GM19351 (cell line): ENCODE data around the gene ARIH2.

Experiments
- ATAC-seq: cut with Tn5 transposase; IDR thresholded peaks from one replicate; pipeline ENCODE4 v1.9.1; 2021; ENCODE audit warnings: mild to moderate bottlenecking, moderate library complexity; ENCODE audit not compliant: unreplicated experiment

The ARIH2 gene

DNA sequence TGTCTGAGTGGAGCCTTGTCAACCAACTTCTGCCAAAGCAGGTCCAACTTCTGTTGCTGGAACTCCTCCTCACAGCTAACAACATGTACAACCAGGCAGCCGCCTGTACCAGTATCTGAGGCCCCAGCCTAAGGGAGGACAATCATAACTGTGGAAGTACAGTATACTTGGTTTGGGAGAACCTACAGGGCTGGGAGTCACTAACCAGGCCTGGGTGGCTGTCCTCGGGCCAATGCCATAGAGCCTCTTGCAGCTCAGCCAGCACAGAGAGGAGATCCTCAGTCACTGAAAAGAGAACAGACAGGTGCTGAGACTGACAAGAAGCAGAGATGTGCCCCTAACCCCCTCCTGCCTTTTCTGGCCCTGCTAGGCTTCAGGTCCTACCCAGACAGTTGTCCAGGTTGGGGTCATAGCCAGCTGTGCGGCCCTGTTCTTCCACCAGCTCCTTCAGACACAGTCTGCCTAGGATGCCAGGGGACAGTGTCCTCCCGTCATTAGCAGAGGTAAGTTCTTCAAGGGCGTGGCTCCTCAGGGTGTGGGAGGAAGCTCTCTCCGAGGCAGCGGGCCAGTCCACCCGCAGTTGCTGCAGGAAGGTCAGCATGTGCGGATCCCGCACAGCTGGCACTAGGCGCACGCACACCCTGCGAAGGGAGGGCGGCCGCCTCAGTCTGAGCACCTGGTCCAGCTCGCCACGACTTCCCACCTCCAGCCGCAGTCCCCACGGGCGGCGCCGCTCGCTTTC is 98.8 kb downstream of the ARIH2 start:
- no peak for ATAC-seq

DNA sequence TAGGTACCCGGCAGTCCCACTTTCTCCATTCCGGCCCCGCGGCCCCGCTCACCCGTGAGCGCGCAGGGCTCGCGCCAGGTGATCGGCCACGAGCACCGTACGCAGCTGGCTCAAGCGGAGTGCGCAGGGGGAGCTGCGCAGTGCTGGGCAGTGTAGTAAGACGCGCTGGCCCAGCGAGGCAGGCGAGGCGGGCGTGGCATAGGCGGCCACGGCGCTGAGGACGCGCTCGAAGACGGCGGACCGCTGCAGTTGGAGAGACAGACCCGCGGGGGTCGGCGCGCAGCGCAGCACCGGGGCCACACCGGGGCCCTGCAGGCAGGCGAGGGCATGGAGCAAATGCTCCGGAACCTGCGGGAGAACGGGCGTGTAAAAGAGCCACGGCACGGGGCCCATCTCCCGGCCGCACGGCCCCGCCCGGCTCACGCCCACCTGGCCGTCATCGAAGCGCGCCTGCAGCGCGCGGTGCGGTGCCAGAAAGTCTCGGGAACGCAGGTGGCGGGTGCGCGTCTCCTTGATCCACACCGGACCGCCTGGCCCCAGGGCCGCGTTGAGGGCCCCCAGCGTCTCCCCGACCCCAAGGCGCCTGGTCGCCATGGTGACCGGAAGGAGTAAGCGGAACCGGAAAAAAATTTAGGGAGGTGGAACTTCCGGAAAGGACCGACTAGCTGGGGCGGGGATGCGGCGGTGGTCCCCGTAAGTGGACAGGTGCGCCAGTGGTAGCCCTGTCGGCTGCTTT is 99.5 kb downstream of the ARIH2 start, which contains the start of gene DALRD3:
Gene DALRD3, minus strand, starts transcription at position 610 of the 736 bp plus-strand sequence. Its CDS starts 16 bp downstream, at position 594.
- no peak for ATAC-seq

DNA sequence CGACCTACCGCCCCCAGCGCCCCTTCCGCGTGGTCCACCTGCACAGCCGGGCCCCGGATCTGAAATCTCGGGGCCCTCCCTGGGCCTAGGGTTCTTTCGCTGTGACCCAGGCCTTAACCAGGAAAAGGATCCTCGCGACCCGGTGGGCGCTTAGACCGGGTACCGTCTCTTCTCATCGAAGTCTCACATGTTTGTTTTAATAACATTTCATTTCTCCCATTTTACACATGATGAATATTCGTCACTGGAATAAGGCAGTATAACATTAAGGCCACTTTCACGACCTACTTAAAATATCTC is 100.0 kb downstream of the ARIH2 start:
- ATAC-seq, result no peak

DNA sequence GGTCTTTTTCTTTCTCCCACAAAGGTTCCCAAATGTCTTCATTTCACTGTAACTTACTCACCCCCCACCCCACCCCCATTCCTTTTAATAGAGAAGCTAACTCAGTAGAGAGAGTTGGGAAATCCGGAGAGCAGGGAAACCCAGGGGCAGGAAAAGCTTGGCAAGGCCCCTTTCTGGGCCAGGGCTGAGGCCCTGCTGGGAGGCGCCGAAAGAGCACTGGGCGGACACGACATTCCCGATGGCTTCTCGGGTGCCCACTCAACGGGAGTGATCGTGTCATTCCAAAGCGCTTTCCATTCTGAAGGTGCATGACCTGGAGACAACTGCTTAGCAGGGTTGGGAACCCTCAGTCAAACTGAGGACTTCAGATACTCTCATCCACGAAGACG is 101.3 kb downstream of the ARIH2 start:
- no peak for ATAC-seq

DNA sequence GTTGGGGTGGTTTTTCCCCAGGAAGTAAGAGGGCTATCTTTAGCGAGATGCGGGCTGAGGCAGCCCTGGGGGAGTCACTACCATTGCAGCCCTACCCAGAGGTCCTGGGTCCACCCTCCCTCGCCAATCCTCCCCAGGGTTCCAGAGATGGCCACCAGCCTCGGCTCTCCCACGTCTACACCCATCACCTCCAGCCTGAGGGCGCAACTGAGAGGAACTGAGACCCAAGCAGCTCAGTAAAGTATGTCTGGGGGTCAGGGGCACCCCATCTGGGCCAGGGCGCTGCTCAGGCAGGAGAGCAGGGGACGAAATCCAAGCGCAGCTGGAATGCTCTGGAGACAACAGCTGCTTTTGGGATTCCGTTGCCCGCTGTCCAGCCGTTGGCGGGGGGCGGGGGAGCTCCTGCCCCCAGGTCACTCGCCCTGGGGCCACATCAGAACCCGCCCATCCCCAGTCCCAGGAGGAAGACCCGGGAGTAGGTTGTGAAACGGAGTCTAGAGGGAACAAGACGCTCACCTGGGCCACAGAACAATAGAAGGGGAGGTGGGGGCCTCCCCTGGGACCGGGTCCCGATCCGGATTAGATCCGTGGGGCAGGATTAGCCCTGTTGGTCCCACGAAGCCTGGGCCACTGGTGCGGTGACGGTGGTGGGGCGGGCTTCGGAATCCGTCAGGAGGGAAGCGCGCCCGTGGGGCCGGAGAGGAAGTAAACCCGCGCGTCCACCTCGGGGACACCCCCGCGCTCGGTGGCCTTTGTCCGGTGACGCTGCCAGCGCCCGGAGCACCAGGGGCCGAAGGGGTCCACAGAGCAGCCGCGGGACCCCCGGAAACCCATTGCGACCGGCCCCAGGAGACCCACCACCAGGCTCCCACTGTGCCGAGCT is 101.9 kb downstream of the ARIH2 start:
- ATAC-seq, result no peak

DNA sequence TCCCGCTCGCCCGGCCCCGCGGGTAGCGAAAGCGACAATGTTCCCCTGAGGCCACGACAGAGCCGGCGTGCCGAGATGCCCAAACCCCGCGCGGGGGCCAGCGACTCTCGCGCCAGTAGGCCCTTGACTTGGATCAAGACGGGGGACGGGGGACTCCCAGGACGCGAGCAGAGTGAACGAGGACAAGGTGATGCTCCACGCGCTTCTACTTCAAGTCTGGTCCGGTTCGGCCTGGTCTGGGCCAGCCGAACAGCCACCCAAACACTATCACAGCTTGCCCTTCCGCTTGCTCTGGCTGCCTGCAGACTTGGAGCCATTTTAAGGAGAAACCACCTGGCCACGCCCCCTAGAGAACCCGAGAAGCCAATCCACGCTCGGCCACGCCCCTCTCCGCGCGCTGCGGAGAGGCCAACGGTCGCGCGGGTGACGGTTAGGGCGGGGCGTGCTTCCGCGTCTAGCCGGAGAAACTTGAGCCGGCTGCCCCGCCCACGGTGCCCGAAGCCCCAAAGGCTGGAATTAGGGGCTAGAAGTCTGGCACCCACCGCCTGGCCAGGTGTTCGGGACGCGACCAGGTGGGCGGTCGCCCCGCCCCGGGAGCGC is 102.7 kb downstream of the ARIH2 start:
- peak; percentile 37 for ATAC-seq

DNA sequence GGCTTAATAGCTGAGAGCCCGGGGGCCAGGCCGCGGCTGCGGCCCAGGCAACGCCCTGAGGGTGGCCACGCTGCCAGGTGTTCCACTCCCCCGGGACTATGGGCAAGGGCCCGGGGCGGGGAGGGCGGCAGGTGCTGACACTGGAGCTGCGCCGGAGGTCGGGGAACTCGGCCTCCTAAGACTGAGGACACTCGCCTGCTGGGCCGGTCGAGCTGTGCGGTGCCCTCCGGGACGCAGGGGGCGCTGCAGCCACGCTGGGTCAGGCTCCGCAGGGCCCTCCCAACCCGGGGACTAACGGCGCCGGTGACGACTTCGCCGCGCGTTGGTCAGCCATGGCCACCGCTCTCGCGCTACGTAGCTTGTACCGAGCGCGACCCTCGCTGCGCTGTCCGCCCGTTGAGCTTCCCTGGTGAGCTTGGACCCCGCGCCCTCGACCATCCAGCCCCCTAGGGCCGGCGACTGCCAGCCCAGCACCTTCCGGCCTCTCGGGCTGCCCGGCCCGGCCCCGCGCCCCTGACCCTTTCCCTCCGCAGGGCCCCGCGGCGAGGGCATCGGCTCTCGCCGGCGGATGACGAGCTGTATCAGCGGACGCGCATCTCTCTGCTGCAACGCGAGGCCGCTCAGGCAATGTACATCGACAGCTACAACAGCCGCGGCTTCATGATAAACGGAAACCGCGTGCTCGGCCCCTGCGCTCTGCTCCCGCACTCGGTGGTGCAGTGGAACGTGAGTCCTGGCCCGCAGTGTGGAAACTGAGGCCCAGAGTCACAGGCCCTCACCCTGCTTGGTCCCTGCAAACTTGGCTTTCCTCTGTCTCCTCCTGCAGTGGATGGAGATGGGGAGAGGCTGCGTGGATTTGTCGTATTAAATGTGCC is 103.4 kb downstream of the ARIH2 start, which contains the start of gene NDUFAF3:
Gene NDUFAF3, plus strand, starts transcription at position 309 of the 875 bp plus-strand sequence. Its CDS starts 24 bp downstream, at position 333.
- peak; percentile 50 for ATAC-seq

DNA sequence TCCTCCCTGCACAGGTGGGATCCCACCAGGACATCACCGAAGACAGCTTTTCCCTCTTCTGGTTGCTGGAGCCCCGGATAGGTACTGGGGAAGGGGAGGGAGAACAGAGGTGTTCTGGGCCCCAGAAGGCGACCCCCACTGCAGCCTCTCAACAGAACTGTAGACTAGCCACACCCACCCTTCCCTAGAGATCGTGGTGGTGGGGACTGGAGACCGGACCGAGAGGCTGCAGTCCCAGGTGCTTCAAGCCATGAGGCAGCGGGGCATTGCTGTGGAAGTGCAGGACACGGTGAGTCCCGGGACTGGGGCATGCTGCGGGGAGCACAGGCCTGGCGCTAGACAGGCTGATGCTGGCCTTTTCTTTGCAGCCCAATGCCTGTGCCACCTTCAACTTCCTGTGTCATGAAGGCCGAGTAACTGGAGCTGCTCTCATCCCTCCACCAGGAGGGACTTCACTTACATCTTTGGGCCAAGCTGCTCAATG is 104.1 kb downstream of the ARIH2 start:
- ATAC-seq, result no peak

DNA sequence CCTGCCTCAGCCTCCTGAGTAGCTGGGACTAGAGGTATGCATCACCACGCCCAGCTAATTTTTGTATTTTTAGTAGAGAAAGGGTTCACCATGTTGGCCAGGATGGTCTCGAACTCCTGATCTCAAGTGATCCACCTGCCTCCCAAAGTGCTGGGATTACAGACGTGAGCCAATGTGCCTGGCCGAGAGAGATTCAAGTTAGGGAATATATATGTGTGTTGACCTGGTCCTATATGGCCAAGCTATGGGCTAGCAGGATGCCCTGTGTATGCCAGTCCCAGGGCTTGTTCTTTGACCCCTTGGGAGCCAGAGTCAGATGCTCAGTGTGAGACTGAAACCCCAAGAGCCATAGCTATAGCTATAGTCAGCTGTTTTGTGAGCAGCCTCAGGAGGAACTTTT is 105.1 kb downstream of the ARIH2 start:
- no peak for ATAC-seq

DNA sequence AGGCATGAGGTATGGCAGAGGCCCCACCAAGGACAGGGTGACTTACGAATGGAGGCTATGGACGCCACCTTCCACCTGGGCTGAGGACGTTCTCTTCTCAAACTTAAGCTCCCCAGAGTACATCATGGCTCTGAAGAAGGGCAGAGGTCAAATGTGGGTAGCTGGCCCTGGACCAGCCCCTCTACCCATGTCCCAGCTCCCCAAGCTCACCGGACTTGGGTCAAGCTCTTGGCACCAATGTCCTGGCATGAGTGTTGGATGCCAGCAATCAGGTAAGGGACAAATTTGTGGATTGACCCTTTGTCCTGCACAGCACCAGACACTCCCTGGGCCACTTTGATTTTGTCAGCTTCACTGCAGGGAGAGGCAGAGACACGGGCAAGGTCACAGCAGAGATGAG is 105.8 kb downstream of the ARIH2 start:
- ATAC-seq, result no peak

DNA sequence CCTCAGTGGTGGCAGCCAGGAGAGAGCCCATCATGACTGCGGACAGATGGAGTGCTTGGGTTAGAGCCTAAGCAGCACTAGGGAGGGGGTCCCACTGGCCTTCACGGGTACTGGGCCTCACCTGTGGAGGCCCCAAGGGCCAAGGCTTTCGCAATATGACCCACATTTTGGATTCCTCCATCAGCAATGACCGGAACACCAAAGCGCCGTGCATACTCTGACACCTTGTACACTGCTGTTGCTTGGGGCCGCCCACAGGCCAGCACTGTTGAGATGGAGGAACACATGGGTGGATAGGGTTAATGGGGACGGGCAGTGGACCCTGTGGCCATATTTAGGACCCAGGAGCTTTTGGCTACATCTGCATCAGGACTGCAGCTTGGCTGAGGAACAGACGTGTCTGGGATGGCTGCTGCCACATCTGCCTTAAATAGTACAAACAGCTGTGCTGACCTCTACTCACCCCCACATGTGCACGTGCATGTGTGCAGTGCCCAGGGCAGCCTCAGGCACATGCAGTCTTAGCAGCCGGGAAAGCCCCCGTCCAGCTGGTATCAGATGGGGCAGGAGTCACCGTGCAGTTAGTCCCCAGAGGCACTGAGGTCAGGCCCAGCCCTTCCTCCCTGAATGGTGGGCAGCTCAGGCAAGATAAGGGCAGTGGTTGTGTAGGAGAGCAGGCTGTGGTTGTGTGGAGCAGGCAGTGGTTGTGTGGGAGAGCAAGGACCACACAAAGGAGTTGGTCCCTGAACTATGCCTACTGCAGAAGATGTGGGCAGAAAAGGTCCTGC is 106.6 kb downstream of the ARIH2 start:
- ATAC-seq, result no peak

DNA sequence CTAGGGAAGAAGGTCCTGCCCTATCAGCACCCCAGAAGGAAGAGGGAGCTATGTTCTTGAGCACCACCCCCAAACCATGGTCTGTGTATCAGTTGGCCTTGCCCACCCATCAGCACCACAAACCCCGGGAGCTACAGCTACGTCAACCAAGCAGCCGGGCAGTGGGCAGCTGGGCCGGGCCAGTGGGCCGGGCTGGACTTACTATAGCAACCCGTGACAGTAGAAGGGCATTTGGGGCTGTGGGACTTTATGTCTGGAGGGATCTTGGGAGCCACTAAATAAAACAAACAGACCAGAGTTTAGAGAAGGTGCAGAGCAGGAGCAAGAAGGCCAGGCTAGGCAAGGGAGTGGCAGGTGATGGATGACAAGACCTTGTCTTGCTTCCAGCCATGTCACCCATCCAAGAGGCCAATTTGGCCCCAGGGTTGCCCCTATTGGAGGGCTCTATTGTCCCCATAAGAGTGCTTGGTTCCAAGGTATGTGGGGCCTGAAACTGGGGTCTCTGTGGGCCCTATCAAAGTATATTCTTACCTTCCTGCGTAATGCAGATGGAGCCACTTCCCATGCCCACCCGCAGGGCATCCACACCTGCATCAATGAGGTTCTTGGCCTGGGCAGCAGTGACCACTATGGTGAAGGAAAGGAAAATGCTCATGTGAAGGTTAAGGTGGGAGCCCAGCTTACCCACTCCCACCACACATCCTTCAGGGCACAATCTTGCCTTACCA is 107.3 kb downstream of the ARIH2 start:
- no peak for ATAC-seq

DNA sequence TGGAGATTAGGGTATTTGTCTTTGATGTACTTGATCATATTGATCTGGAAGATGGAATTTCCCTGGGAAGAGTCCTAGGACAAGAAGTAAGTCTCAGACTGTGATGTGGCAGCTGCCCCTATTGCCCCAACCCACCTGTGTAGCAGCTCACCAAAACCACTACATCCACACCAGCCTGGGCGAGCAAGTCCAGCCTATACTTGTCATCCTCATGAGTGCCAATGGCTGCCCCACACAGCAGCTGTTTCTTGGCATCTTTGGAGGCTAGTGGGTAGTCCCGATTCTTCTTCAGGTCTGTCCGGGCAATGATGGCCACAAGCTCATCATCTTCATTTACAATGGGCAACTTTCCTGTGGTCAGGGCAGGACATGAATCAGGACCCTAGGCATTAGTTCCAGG is 107.9 kb downstream of the ARIH2 start:
- ATAC-seq, result no peak

DNA sequence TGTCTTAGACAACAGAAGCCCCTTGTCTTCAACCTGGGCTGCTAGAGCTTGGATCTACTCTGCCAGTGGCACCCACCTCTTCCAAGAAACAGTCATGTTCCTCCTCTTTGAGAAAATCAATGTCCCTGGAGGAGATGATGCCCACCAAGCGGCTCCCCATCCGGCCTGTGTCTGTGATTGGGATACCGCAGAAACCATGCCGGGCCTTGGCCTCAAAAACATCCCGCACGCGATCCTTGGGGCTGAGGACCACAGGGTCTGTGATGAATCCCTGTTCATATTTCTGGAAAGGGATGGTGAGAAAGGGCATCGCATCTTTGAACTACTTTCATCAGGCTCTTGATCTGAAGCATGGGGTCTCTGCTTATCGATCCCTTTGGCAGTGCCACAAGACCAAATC is 109.0 kb downstream of the ARIH2 start:
- no peak for ATAC-seq

DNA sequence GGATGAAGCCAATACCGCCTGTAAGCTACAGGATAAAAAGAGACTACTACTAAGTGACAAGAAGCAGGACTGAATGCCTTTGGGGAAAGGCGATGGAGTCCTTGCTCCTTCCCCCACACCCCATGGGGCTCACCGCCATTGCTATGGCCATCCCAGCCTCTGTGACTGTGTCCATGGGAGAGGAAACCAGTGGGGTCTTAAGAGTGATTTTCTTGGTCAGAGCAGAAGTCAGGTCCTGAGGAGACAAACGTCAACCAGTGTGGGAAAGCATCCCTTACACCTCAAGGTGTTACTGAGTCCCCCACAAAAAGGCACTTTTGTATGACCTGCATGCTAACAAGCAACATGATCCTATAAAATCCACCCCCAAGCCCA is 109.6 kb downstream of the ARIH2 start:
- no peak for ATAC-seq

DNA sequence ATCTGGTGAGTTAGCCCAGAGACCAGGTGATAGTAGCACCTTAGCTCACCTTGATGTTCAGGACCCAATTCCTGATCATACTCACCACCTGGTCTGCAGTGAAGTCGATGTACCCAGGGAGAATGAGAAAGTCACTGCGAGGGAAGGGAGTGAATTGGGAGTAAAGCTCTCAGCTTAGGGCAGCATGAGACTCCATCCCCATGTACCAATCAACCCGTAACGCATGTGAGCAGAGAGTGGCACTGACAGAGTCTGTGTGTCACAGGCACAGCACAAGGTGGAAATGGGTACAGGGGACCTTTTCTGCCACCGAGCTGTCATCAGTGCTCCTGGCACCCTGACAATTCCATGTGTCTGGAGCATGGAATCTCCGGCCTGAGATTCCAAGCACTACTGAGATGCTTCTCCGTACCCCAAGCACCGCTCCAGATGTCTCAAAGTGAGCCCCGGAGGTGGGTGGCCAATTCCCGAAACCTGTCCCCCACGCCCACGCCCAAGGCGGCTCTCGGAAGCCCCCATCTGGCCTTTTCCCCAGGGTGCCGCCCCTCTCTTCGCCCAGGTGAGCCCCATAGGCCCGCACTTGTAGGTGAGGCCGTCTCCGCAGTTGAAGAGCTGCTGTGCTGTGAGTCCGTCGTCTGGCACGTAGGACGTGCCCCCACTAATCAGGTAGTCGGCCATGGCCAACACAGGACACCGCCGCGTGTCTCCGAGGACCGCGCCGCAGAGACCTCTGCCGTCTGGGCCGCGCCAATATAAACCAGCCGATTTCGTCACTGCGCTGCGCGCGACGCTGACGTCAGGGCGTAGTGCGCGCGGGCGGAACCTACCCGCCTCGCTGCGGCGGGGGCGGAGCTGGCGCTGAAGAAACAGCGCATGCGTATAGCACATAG is 110.3 kb downstream of the ARIH2 start, which contains the start of gene IMPDH2:
Gene IMPDH2, minus strand, starts transcription at position 726 of the 890 bp plus-strand sequence. Its CDS starts 48 bp downstream, at position 678.
- peak; percentile 92 for ATAC-seq

DNA sequence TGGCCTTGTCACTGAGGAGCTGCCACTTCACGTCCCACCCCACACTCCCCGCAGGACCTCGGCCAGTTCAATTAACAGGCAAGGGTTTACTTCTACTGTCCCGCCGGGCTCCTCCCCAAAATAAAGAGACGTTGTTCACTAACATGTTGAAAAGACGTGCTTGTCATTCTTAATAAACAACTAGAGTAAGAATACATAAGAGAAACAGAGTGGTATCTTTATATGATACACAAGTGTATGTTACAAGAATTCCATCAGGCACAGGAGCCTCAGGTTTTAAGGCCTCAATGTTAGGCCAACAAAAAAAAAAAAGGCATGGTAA is 110.9 kb downstream of the ARIH2 start:
- ATAC-seq, result no peak

DNA sequence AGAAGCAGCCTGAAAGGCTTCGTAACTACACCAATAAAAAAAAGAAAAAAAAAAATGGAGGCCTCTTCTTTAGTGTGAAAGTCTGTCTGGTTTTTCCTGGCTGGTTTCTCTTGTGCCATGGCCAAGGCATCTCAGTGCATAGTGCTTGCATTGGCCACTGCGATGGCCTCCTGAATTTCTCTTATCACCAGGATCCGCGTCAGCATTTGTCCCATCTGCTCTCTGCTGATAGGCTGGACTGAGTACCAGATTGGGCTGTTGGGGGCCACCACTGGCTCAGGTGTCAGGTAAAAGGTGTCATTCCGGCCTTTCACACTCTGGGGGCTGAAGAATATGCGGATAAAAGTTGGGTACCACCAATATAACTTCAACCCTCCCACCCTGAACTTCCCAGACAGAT is 111.7 kb downstream of the ARIH2 start:
- no peak for ATAC-seq
